PC-3 (cell line): ENCODE data around the gene FBXW5. TPM values are rescaled to one million over a fixed set of nuclear protein-coding genes. Genes with fewer than 3 reads are reported as not detected.

ENCODE experiments used
- ATAC-seq: fragments of 200-7000 bp; cut with Tn5 transposase; 2 replicates; pipeline ENCODE4 v1.9.1; 2020; ENCODE audit warnings: mild to moderate bottlenecking, moderate library complexity
- BruUV-seq: library from RNA; stranded (reverse); fragments of 400-500 nt; replicated peaks from 2 replicates; lab custom pipeline; 2021; lab: Mats Ljungman, UMichigan
- CTCF ChIA-PET: fragments of 300-600 bp; sonication (Branson Sonifier 250); formaldehyde crosslinking; loops from one replicate; lab custom pipeline; 2022; ENCODE audit warnings: antibody characterized with exemption; lab: Charles Lee
- POLR2A ChIA-PET: fragments of 300-600 bp; sonication (Branson Sonifier 250); formaldehyde crosslinking; loops from one replicate; lab custom pipeline; 2022; ENCODE audit warnings: antibody characterized with exemption; ENCODE audit not compliant: unreplicated experiment; lab: Charles Lee
- DNase-seq: peaks from one replicate; pipeline ENCODE4 v3.0.0-alpha.2; 2015
- H2AFZ ChIP-seq: fragments of 300-600 bp; sonication (generic); 2 replicates; pipeline ENCODE4 v1.6.0; 2016; ENCODE audit warnings: antibody characterized with exemption, low read length
- H3F3A ChIP-seq: fragments of 300-600 bp; sonication (generic); one replicate; pipeline ENCODE4 v1.6.0; 2017; ENCODE audit warnings: antibody characterized with exemption, low read length, control low read depth, mild to moderate bottlenecking; ENCODE audit not compliant: unreplicated experiment
- H3K27ac ChIP-seq: fragments of 300-600 bp; sonication (generic); 2 replicates; pipeline ENCODE4 v1.5.1; 2016; ENCODE audit warnings: mild to moderate bottlenecking, low read length
- H3K27me3 ChIP-seq: fragments of 300-600 bp; sonication (generic); 2 replicates; pipeline ENCODE4 v1.6.1; 2016; ENCODE audit warnings: low read length, mixed read lengths
- H3K36me3 ChIP-seq: fragments of 300-600 bp; sonication (generic); 2 replicates; pipeline ENCODE4 v1.6.1; 2016; ENCODE audit warnings: low read depth, mixed run types, low read length, mixed read lengths
- H3K4me1 ChIP-seq: fragments of 300-600 bp; sonication (generic); 2 replicates; pipeline ENCODE4 v1.5.1; 2016; ENCODE audit warnings: low read length; ENCODE audit not compliant: insufficient read depth
- H3K4me2 ChIP-seq: fragments of 300-600 bp; sonication (generic); 2 replicates; pipeline ENCODE4 v1.6.0; 2016; ENCODE audit warnings: low read length
- H3K4me3 ChIP-seq: fragments of 300-600 bp; sonication (generic); 2 replicates; pipeline ENCODE4 v1.5.1; 2016; ENCODE audit warnings: mild to moderate bottlenecking, low read length, mixed read lengths
- H3K79me2 ChIP-seq: fragments of 300-600 bp; sonication (generic); 2 replicates; pipeline ENCODE4 v1.6.1; 2017; ENCODE audit warnings: low read length, mixed read lengths
- H3K9ac ChIP-seq: fragments of 300-600 bp; sonication (generic); 2 replicates; pipeline ENCODE4 v1.6.0; 2016; ENCODE audit warnings: mild to moderate bottlenecking, low read length
- H3K9me2 ChIP-seq: fragments of 300-600 bp; sonication (generic); replicated peaks from 2 replicates; pipeline ENCODE4 v1.6.1; 2016; ENCODE audit warnings: mixed run types, low read length, mixed read lengths
- H3K9me3 ChIP-seq: fragments of 300-600 bp; sonication (generic); 2 replicates; pipeline ENCODE4 v1.6.1; 2016; ENCODE audit warnings: low read length, mixed read lengths
- H4K20me1 ChIP-seq: fragments of 300-600 bp; sonication (generic); 2 replicates; pipeline ENCODE4 v1.6.1; 2016; ENCODE audit warnings: low read length, mixed read lengths
- EZH2 ChIP-seq: fragments of 300-600 bp; sonication (generic); IDR thresholded peaks from one replicate; pipeline ENCODE4 v1.6.1; 2017; ENCODE audit warnings: antibody characterized with exemption, mild to moderate bottlenecking, low read length; ENCODE audit not compliant: unreplicated experiment
- EZH2phosphoT487 ChIP-seq: fragments of 300-600 bp; sonication (generic); IDR thresholded peaks from 2 replicates; pipeline ENCODE4 v1.6.1; 2018; ENCODE audit warnings: mild to moderate bottlenecking, antibody characterized with exemption, low read length, borderline replicate concordance
- intact Hi-C: fragments of 100-400 bp; cut with micrococcal nuclease; formaldehyde crosslinking; loops from 2 replicates; pipeline ENCODE4 v1.9.0; 2023
- total RNA-seq: library from RNA; depleted of rRNA; stranded (reverse); fragments of >200 nt; gene quantifications from 2 replicates; pipeline ENCODE4 v1.2.3, GENCODE V29; 2014
- TF ChIP-seq, protein P1 (sequence below): fragments of 300-600 bp; sonication (generic); conservative IDR thresholded peaks from 2 replicates; pipeline ENCODE4 v1.5.1; 2017; ENCODE audit warnings: antibody characterized with exemption, low read depth, mild to moderate bottlenecking, low read length

Gene FBXW5
- total RNA-seq, 1 experiment from 2014 or later, result 138 TPM

DNA sequence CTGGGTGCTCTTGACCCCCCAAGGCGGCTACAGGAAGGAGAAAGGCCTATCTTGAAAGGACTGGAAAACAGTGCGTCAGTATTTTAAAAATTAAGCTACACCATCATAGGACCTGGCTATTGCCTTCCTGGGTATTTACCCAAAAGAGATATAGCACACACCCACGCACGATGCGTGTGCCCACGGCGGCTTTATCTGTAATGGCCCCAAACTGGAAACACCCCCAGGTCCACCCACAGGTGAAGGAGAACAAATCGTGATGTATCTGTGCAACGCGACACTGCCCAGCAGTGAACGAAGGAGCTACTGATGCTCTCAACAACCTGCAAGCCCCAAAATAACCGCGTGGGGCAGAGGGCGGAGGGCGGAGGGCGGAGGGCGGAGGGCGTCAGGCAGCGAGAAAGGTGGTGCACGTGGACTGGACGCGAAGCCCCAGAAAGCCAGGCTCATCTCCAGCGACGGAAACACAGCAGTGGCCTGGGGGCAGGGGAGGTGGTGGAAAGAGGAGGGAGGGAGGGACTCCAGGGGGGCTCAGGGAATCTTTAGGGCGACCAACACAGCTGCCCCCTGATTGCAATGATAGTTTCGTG, 20.4 kb upstream of the FBXW5 start:
- POLR2A ChIA-PET, result no interaction called here
- peak overlapping the region; percentile 54; the same call in 1 of the 2 replicates for H3K4me2 ChIP-seq

DNA sequence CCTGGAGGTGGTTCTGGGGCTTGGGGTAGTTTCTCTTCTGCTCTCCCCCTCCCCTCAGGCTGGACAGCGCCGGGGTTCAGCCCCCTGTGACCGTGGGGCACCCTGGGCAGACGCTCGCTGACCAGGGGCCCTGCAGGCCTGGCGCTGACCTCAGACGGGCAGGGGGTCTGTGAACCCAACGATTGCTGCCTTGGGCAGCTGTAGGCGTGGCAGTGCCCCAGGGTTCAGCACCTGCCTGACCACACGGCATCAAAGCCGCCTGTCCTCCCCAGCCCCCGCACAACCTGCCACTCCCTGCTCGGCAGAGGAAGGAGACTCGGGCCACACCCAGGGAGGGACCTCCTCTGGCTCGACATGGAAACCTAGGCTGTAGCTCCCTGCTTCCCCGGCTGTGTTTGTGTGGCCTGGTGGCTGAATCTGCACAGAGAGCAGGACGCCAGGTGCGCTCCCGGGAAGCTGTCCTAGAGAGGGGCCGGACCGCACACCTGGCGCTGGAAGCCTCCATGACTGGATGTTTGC, 19.7 kb upstream of the FBXW5 start:
- TF ChIP-seq, protein P1, sequence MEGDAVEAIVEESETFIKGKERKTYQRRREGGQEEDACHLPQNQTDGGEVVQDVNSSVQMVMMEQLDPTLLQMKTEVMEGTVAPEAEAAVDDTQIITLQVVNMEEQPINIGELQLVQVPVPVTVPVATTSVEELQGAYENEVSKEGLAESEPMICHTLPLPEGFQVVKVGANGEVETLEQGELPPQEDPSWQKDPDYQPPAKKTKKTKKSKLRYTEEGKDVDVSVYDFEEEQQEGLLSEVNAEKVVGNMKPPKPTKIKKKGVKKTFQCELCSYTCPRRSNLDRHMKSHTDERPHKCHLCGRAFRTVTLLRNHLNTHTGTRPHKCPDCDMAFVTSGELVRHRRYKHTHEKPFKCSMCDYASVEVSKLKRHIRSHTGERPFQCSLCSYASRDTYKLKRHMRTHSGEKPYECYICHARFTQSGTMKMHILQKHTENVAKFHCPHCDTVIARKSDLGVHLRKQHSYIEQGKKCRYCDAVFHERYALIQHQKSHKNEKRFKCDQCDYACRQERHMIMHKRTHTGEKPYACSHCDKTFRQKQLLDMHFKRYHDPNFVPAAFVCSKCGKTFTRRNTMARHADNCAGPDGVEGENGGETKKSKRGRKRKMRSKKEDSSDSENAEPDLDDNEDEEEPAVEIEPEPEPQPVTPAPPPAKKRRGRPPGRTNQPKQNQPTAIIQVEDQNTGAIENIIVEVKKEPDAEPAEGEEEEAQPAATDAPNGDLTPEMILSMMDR, result no peak
- no peak for TF ChIP-seq EZH2
- BruUV-seq, result no TSS peak
- Histone ChIP-seq H3K27ac (no peak overlapping the region), H3F3A (no peaks in the 10 kb centered on the region), H3K79me2 (no peaks in the 10 kb centered on the region), H4K20me1 (no peaks in the 10 kb centered on the region), H3K9ac (no peak overlapping the region), H3K4me1 (peaks cover 8% of the 10 kb centered on the region), H3K36me3 (no peaks in the 10 kb centered on the region), H3K9me3 (no peaks in the 10 kb centered on the region), H3K4me2 (peak overlapping the region; percentile 54), H2AFZ (peak overlapping the region; percentile 55), H3K27me3 (no peaks in the 10 kb centered on the region), H3K4me3 (no peak overlapping the region), H3K9me2 (no peaks in the 10 kb centered on the region)
- DNase-seq, result peak; percentile 18
- POLR2A ChIA-PET, result no interaction called here
- intact Hi-C loops, result no loop called here
- peak; percentile 76 for ATAC-seq
- CTCF ChIA-PET, result interaction anchor here (0.5 to 0.7 kb wide), 2 partner anchors 11 to 16 kb away, joined by 3 to 7 read pairs; no protein-coding TSS in a partner anchor

More for the DNA sequence above, 20.4 kb upstream of the FBXW5 start:
- H3K36me3 ChIP-seq, result no peaks in the 10 kb centered on the region
- CTCF ChIA-PET, result interaction anchor here (0.5 to 0.7 kb wide), 2 partner anchors 10 to 17 kb away, joined by 3 to 7 read pairs; no protein-coding TSS in a partner anchor
- H3K9me3 ChIP-seq, result no peaks in the 10 kb centered on the region
- H3K9me2 ChIP-seq, result no peaks in the 10 kb centered on the region
- peaks cover 8% of the 10 kb centered on the region for H3K4me1 ChIP-seq
- no peaks in the 10 kb centered on the region for H3K79me2 ChIP-seq
- no peaks in the 10 kb centered on the region for H4K20me1 ChIP-seq
- intact Hi-C loops, result no loop called here
- ATAC-seq, result no peak
- H3K27me3 ChIP-seq, result no peaks in the 10 kb centered on the region
- no peak overlapping the region for H3K4me3 ChIP-seq
- H2AFZ ChIP-seq, result peak overlapping the region; percentile 55; the same call in 1 of the 2 replicates
- no peaks in the 10 kb centered on the region for H3F3A ChIP-seq
- no peak for TF ChIP-seq EZH2phosphoT487
- no peak overlapping the region for H3K9ac ChIP-seq
- no peak for DNase-seq
- no TSS peak for BruUV-seq
- no peak overlapping the region for H3K27ac ChIP-seq

DNA sequence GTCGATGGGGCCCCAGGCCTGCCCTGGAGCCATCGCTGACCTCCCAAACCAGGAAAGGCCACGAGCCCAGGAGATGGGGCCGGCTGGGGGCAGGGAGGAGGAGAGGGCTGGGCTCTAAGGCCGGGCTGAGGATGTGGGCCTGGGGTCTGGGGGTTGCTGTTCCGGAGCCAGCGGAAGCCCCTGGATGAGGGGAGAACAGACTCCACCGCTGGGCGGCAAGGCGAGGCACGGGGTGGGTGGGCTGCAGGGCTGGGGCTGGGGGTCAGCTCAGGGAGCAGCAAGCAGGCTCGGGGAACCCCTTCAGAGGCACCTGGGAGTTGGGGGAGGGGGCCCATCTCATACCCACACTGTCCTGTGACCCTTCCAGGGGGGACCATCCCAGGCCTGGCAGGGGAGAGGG, 19.2 kb upstream of the FBXW5 start:
- BruUV-seq, result no TSS peak
- Histone ChIP-seq H3K9me2 (no peaks in the 10 kb centered on the region), H2AFZ (no peak overlapping the region), H3F3A (no peaks in the 10 kb centered on the region), H3K4me3 (no peak overlapping the region), H4K20me1 (no peaks in the 10 kb centered on the region), H3K27ac (no peak overlapping the region), H3K79me2 (no peaks in the 10 kb centered on the region), H3K4me2 (no peak overlapping the region), H3K4me1 (peaks cover 8% of the 10 kb centered on the region), H3K9ac (no peak overlapping the region), H3K27me3 (no peaks in the 10 kb centered on the region), H3K36me3 (no peaks in the 10 kb centered on the region), H3K9me3 (no peaks in the 10 kb centered on the region)
- DNase-seq, result no peak
- intact Hi-C loops, result no loop called here
- no peak for ATAC-seq
- ChIA-PET POLR2A (no interaction called here), CTCF (no interaction called here)
- no peak for TF ChIP-seq EZH2phosphoT487
- TF ChIP-seq EZH2, result no peak
- TF ChIP-seq, protein P1, result no peak
